Neural crest cell (in vitro differentiated cells): ENCODE measurements around the gene PLIN4. TPM values are rescaled to one million over a fixed set of nuclear protein-coding genes. Genes with fewer than 3 reads are reported as not detected.
A peak's percentile ranks its signal among the peaks of the same experiment; 100 is the strongest.

Experiments used
- DNase-seq: peaks from one replicate; pipeline ENCODE4 v3.0.0; 2021; ENCODE audit warnings: low read depth, mixed read lengths, low spot score
- H3K27ac Mint-ChIP-seq: one replicate; pipeline ENCODE4 v1.8.0; 2021; ENCODE audit warnings: mild to moderate bottlenecking, mixed read lengths; ENCODE audit not compliant: unreplicated experiment
- H3K27me3 Mint-ChIP-seq: 2 replicates; pipeline ENCODE4 v1.8.0; 2021; ENCODE audit warnings: low read depth, mild to moderate bottlenecking, mixed read lengths
- H3K36me3 Mint-ChIP-seq: 2 replicates; pipeline ENCODE4 v1.8.0; 2021; ENCODE audit warnings: low read depth, mild to moderate bottlenecking, mixed read lengths
- H3K4me1 Mint-ChIP-seq: 2 replicates; pipeline ENCODE4 v1.8.0; 2021; ENCODE audit warnings: mixed read lengths
- H3K4me3 Mint-ChIP-seq: one replicate; pipeline ENCODE4 v1.8.0; 2021; ENCODE audit warnings: mild to moderate bottlenecking, mixed read lengths
- H3K9me3 Mint-ChIP-seq: 2 replicates; pipeline ENCODE4 v1.8.0; 2021; ENCODE audit warnings: mixed read lengths
- total RNA-seq: library from RNA; stranded (reverse); gene quantifications from 2 replicates; pipeline ENCODE4 v1.2.1, GENCODE V29; 2021
- TF ChIP-seq, protein P1 (sequence below): fragments of 200-600 bp; sonication (generic); conservative IDR thresholded peaks from 2 replicates; pipeline ENCODE4 v1.5.0; 2021; ENCODE audit warnings: antibody characterized with exemption, mild to moderate bottlenecking

Gene PLIN4
- total RNA-seq, 1 donor from 2014 or later: 0.47 TPM

DNA sequence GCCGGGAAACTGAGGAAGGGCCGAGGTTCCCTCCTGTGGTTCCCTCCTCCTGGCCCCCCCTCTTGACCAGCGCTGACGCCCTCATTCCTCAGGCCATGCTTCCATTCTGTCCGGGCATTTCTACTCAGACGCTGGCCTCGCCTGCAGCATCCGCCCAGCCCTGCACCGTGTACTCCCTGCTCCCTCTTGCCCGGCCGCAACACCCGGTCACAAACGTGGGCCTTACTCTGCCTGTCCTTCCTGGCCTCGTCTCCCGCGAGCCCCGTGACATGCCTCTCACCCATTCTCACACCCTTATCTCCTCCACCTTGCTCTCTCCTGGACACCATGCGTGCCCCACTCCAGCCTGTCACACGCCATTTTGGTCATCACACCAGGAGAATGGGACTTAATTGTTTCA is 34.9 kb downstream of the PLIN4 start:
- H3K36me3 Mint-ChIP-seq: peaks cover 6% of the 10 kb centered on the region
- no peak overlapping the region for H3K4me3 Mint-ChIP-seq
- no peaks in the 10 kb centered on the region for H3K27me3 Mint-ChIP-seq
- TF ChIP-seq, protein P1, sequence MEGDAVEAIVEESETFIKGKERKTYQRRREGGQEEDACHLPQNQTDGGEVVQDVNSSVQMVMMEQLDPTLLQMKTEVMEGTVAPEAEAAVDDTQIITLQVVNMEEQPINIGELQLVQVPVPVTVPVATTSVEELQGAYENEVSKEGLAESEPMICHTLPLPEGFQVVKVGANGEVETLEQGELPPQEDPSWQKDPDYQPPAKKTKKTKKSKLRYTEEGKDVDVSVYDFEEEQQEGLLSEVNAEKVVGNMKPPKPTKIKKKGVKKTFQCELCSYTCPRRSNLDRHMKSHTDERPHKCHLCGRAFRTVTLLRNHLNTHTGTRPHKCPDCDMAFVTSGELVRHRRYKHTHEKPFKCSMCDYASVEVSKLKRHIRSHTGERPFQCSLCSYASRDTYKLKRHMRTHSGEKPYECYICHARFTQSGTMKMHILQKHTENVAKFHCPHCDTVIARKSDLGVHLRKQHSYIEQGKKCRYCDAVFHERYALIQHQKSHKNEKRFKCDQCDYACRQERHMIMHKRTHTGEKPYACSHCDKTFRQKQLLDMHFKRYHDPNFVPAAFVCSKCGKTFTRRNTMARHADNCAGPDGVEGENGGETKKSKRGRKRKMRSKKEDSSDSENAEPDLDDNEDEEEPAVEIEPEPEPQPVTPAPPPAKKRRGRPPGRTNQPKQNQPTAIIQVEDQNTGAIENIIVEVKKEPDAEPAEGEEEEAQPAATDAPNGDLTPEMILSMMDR: no peak
- DNase-seq: no peak
- no peaks in the 10 kb centered on the region for H3K9me3 Mint-ChIP-seq
- no peak overlapping the region for H3K27ac Mint-ChIP-seq
- H3K4me1 Mint-ChIP-seq: no peaks in the 10 kb centered on the region

DNA sequence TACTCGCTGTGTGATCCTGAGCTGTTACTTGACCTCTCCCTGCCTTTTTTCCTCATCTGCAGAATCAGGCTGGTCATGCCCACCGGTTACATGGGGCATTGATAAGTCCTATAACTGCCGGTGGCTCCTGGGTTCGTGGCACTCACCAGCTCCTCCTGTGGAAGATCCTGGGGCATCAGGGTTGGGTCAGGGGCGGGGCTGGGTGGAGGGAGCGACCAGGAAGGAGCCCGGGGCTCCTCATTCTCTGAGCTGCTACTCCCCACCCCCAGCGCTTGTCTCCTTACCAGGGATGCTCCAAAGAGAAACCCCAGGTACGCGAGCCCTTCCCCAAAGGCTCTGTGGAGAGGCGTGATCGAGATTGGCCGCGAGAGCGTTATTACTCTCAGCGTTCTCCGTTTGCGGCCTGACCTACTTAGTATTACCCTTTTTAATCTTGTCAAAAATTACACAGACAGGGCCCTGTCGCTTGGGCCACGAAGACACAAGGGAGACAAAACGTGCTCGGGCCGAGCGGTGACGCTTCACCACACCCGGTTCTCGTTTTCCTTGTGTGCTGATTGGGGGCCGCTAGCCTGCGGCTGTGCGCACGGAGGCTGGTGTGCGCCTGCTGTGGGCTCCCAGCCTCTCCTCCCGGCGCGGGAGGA is 35.4 kb downstream of the PLIN4 start:
- Mint-ChIP-seq H3K4me3 (no peak overlapping the region), H3K4me1 (no peaks in the 10 kb centered on the region), H3K36me3 (peaks cover 6% of the 10 kb centered on the region), H3K27ac (no peak overlapping the region), H3K9me3 (no peaks in the 10 kb centered on the region), H3K27me3 (no peaks in the 10 kb centered on the region)
- TF ChIP-seq, protein P1: no peak
- no peak for DNase-seq

DNA sequence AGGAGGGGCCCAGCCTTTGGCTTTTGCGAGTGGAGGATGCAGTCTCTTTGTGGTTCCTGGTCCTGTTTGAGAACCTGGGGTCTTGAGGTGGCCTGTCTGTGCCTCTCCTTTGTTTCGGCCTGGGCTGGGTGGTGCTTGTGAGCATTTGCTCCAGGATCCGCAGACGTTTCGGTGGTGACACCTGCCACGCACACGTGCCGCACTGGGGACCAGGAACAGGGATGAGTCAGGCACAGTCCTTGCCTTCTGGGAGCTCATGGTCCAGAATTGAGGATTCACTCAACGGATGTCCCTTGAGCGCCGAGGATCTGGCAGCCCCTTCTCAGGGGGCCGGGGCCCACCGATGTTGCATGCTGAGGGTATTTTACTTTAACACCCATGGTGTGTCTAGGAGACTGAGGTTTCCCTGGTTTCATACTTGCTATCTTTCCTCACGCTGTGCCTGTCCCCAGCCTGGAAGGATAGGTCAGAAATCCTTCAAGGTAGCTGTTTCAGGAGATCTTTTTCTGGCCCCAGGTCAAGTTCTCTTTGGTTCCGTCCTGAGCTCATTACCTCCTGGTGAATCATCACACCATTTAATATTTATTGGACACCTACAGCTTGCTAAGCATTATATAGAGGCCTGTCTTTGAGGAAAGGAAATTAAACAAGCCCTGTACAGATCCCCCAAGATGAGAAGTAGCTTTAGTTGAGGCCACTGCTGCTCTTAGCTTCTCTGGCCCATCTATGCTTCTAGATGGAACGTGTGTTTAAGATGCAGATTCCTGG is 41.1 kb downstream of the PLIN4 start:
- Mint-ChIP-seq H3K4me1 (peaks cover 10% of the 10 kb centered on the region), H3K9me3 (no peaks in the 10 kb centered on the region), H3K36me3 (peaks cover 4% of the 10 kb centered on the region), H3K27ac (no peak overlapping the region), H3K4me3 (peak overlapping the region; percentile 56), H3K27me3 (no peaks in the 10 kb centered on the region)
- no peak for DNase-seq
- TF ChIP-seq, protein P1: no peak

DNA sequence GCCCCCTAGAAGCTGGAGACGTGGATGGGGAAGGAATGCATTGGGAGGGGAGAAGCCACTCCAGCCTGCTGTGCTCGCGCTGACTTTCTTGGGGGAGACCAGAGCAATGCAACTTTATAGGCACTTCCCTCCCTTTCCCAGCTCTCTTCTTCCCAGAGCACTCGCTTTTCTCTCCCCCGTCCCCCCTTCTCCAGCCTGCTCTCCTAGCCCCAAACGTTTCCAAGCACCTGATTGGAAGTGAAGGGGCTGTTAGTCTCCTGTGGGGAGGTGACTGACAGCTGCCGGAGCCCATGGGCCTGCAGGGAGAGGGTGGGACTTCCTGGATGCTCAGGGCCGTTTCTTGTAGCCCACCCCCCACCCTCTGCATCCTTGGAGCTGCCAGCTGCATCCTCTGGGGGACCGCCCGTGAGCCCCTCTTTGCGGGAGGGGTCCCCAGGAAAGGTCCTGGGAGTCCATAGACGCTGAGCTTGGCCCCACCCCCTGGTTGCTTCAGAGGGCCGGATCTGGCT is 43.7 kb downstream of the PLIN4 start:
- peak; percentile 60 for DNase-seq
- peaks cover 15% of the 10 kb centered on the region for H3K4me1 Mint-ChIP-seq
- no peaks in the 10 kb centered on the region for H3K27me3 Mint-ChIP-seq
- H3K36me3 Mint-ChIP-seq: peaks cover 4% of the 10 kb centered on the region
- H3K4me3 Mint-ChIP-seq: peak overlapping the region; percentile 91
- H3K9me3 Mint-ChIP-seq: no peaks in the 10 kb centered on the region
- H3K27ac Mint-ChIP-seq: peak overlapping the region; percentile 74
- TF ChIP-seq, protein P1: no peak

DNA sequence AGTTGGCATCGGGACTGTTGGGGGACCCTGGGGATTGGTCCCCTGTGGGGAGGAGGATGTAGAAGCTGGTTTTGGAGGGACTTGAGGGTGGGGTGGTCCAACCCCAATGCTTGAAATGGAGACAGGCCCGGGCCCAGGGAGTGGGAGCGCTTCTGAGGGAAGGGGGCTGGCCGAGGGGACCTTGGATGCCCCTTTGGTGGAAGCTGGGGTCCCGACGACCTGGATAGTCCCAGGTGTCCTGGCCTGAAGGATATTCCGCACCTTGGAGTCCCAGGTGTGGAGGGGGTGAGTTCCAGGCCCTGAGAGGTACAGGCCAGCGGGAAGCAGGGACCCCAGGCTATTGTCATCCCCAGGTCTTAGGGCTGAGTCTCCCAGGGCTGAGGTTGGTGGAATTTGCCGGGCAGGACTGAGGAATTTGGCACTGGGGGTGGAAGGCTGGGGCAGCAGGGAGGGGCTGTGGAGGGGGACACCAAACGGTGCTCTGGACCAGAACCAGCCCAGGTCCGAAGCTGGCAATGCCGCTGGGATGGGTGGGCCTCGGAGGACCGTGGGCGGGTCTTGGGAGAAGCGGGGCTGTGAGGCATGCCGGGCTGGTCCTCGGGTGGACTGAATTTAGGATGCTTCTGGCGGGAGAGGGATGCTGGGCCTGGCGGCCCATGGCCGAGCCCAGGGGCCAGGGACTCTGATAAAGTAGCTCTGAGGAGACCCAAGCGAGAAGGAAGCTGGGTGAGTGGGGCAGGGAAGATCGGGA is 44.3 kb downstream of the PLIN4 start:
- Mint-ChIP-seq H3K4me3 (peak overlapping the region; percentile 91), H3K27me3 (no peaks in the 10 kb centered on the region), H3K4me1 (peaks cover 15% of the 10 kb centered on the region), H3K27ac (peak overlapping the region; percentile 74), H3K36me3 (peaks cover 4% of the 10 kb centered on the region), H3K9me3 (no peaks in the 10 kb centered on the region)
- no peak for DNase-seq
- TF ChIP-seq, protein P1: no peak
